ENCODE measurements around the gene INPP4A. TPM values are rescaled to one million over a fixed set of nuclear protein-coding genes. Genes with fewer than 3 reads are reported as not detected.

Gene INPP4A
- total RNA-seq, 1 experiment from 2014 or later: 23.4 TPM

GRCh38 chr2:98511981-98512380 is 67.3 kb downstream of the INPP4A start:
- no peak overlapping the region for H3K27ac ChIP-seq (ENCODE audit: low read length)
- H3K9me3 ChIP-seq (ENCODE audit: low read length): no peaks in the 10 kb centered on the region
- H3K79me2 ChIP-seq (ENCODE audit: low read length): no peaks in the 10 kb centered on the region
- no peak overlapping the region for H3K4me2 ChIP-seq (ENCODE audit: low read length)
- no peaks in the 10 kb centered on the region for H3K27me3 ChIP-seq (ENCODE audit: low read length)
- H3K4me3 ChIP-seq (ENCODE audit: low read length): no peak overlapping the region
- no peaks in the 10 kb centered on the region for H3F3A ChIP-seq (ENCODE audit: low read length, unreplicated experiment)
- intact Hi-C loops (cut with micrococcal nuclease): no loop called here
- DNase-seq (no peak), ATAC-seq (no peak)
- no peaks in the 10 kb centered on the region for H3K9me2 ChIP-seq (replicated peaks; ENCODE audit: low read length)
- H3K4me1 ChIP-seq (ENCODE audit: insufficient read depth, low read length): peaks cover 6% of the 10 kb centered on the region; the same call in 1 of the 2 replicates
- H3K9ac ChIP-seq (ENCODE audit: low read length): no peak overlapping the region
- no peaks in the 10 kb centered on the region for H3K36me3 ChIP-seq (ENCODE audit: low read depth, low read length)
- no peak for TF ChIP-seq CTCF (conservative IDR thresholded peaks at IDR 0.05; ENCODE audit: low read depth, low read length)
- no peak for TF ChIP-seq EZH2 (IDR thresholded peaks at IDR 0.05; ENCODE audit: low read length, unreplicated experiment)
- no peak for TF ChIP-seq EZH2phosphoT487 (IDR thresholded peaks at IDR 0.05; ENCODE audit: borderline replicate concordance, low read length)
- CTCF ChIA-PET: no interaction called here
- no peaks in the 10 kb centered on the region for H4K20me1 ChIP-seq (ENCODE audit: low read length)
- no TSS peak for BruUV-seq (replicated peaks)
- POLR2A ChIA-PET (ENCODE audit: unreplicated experiment): no interaction called here
- H2AFZ ChIP-seq (ENCODE audit: low read length): no peak overlapping the region

- no peak overlapping the region for H2AFZ ChIP-seq (ENCODE audit: low read length)
- H3F3A ChIP-seq (ENCODE audit: low read length, unreplicated experiment): no peaks in the 10 kb centered on the region
- DNase-seq: no peak
- peaks cover 6% of the 10 kb centered on the region; the same call in 1 of the 2 replicates for H3K4me1 ChIP-seq (ENCODE audit: insufficient read depth, low read length)
- no peak for TF ChIP-seq EZH2phosphoT487 (IDR thresholded peaks at IDR 0.05; ENCODE audit: borderline replicate concordance, low read length)
- no peak for TF ChIP-seq CTCF (conservative IDR thresholded peaks at IDR 0.05; ENCODE audit: low read depth, low read length)
- TF ChIP-seq EZH2 (IDR thresholded peaks at IDR 0.05; ENCODE audit: low read length, unreplicated experiment): no peak
- no peaks in the 10 kb centered on the region for H3K79me2 ChIP-seq (ENCODE audit: low read length)
- H3K9me3 ChIP-seq (ENCODE audit: low read length): no peaks in the 10 kb centered on the region
- H3K4me3 ChIP-seq (ENCODE audit: low read length): no peak overlapping the region
- POLR2A ChIA-PET (ENCODE audit: unreplicated experiment): no interaction called here
- intact Hi-C loops (cut with micrococcal nuclease): no loop called here
- CTCF ChIA-PET: no interaction called here
- H3K27ac ChIP-seq (ENCODE audit: low read length): no peak overlapping the region
- no peak overlapping the region for H3K4me2 ChIP-seq (ENCODE audit: low read length)
- ATAC-seq: no peak
- no peaks in the 10 kb centered on the region for H3K27me3 ChIP-seq (ENCODE audit: low read length)
- H3K36me3 ChIP-seq (ENCODE audit: low read depth, low read length): no peaks in the 10 kb centered on the region
- BruUV-seq (replicated peaks): no TSS peak
- H4K20me1 ChIP-seq (ENCODE audit: low read length): no peaks in the 10 kb centered on the region
- no peaks in the 10 kb centered on the region for H3K9me2 ChIP-seq (replicated peaks; ENCODE audit: low read length)
- no peak overlapping the region for H3K9ac ChIP-seq (ENCODE audit: low read length)
Measured at GRCh38 chr2:98512699-98513098, 68.0 kb downstream of the INPP4A start.

GRCh38 chr2:98514096-98514639 is 69.5 kb downstream of the INPP4A start:
- intact Hi-C loops (cut with micrococcal nuclease): no loop called here
- Histone ChIP-seq H3K27me3 (ENCODE audit: low read length) (no peaks in the 10 kb centered on the region), H3F3A (ENCODE audit: low read length, unreplicated experiment) (no peaks in the 10 kb centered on the region), H4K20me1 (ENCODE audit: low read length) (no peaks in the 10 kb centered on the region), H3K4me2 (ENCODE audit: low read length) (no peak overlapping the region), H3K9me3 (ENCODE audit: low read length) (no peaks in the 10 kb centered on the region), H3K79me2 (ENCODE audit: low read length) (no peaks in the 10 kb centered on the region), H3K9me2 (replicated peaks; ENCODE audit: low read length) (no peaks in the 10 kb centered on the region), H3K36me3 (ENCODE audit: low read depth, low read length) (no peaks in the 10 kb centered on the region; the same call in 1 of the 2 replicates), H3K9ac (ENCODE audit: low read length) (no peak overlapping the region), H2AFZ (ENCODE audit: low read length) (no peak overlapping the region), H3K27ac (ENCODE audit: low read length) (no peak overlapping the region), H3K4me3 (ENCODE audit: low read length) (no peak overlapping the region), H3K4me1 (ENCODE audit: insufficient read depth, low read length) (peaks cover 6% of the 10 kb centered on the region; the same call in 1 of the 2 replicates)
- BruUV-seq (replicated peaks): no TSS peak
- ChIA-PET CTCF (no interaction called here), POLR2A (ENCODE audit: unreplicated experiment) (no interaction called here)
- no peak for DNase-seq
- TF ChIP-seq EZH2phosphoT487 (IDR thresholded peaks at IDR 0.05; ENCODE audit: borderline replicate concordance, low read length): no peak
- TF ChIP-seq EZH2 (IDR thresholded peaks at IDR 0.05; ENCODE audit: low read length, unreplicated experiment): no peak
- no peak for TF ChIP-seq CTCF (conservative IDR thresholded peaks at IDR 0.05; ENCODE audit: low read depth, low read length)
- no peak for ATAC-seq

All from PC-3 (cell line).